Measurements from ENCODE around the gene LPP.

LPP gene

GRCh38 chr3:188170461-188171459, 16.8 kb downstream of the LPP start:
- H3K4me3 ChIP-seq (replicated peaks; ENCODE audit: low read depth, low read length), result no peak overlapping the region
- no peak for DNase-seq (ENCODE audit: extremely low read depth, low read depth)
- TF ChIP-seq, protein P1, sequence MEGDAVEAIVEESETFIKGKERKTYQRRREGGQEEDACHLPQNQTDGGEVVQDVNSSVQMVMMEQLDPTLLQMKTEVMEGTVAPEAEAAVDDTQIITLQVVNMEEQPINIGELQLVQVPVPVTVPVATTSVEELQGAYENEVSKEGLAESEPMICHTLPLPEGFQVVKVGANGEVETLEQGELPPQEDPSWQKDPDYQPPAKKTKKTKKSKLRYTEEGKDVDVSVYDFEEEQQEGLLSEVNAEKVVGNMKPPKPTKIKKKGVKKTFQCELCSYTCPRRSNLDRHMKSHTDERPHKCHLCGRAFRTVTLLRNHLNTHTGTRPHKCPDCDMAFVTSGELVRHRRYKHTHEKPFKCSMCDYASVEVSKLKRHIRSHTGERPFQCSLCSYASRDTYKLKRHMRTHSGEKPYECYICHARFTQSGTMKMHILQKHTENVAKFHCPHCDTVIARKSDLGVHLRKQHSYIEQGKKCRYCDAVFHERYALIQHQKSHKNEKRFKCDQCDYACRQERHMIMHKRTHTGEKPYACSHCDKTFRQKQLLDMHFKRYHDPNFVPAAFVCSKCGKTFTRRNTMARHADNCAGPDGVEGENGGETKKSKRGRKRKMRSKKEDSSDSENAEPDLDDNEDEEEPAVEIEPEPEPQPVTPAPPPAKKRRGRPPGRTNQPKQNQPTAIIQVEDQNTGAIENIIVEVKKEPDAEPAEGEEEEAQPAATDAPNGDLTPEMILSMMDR (IDR thresholded peaks at IDR 0.05; ENCODE audit: low read depth, low read length, missing control alignments), result no peak

DNA sequence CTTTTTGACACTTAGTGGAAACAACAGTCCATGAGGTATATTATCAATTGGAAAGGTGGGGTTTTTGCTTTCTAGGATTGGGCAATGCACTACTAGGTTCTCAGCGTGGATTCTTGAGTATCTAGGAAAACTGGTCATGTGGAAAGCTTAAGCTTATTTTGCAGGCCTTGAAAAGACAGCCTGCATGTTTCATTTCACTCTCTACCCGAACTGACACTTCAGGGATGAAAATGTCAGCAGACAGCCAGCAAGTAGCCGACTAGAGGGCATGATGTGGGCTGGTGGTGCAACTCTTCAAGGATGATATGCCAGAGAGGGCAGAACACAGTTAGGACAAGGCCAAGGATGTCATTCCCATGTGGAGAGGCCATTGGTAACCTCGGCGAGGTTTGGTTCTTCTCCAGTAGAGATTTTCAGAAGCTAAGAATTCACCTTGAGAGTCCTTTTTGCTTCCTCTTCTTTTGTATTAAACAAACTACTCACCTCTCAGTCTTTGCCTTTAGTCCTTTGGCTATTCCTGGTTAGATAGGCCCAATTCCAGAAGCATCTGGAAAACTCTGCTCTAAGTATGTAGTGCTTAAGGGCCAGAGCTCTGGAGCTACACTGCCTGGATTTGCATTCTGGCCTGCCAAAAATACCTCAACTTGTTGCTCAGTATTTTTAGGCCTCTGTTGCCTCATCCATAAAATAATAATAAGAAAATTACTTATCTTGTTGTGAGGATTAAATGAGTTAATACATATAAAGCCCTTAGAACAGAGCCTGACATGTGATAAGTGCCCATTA, 17.9 kb downstream of the LPP start:
- no peak overlapping the region for H3K4me3 ChIP-seq (replicated peaks; ENCODE audit: low read depth, low read length)
- DNase-seq (ENCODE audit: extremely low read depth, low read depth), result no peak
- TF ChIP-seq, protein P1 (IDR thresholded peaks at IDR 0.05; ENCODE audit: low read depth, low read length, missing control alignments), result no peak

- no peak for DNase-seq (ENCODE audit: extremely low read depth, low read depth)
- TF ChIP-seq, protein P1 (IDR thresholded peaks at IDR 0.05; ENCODE audit: low read depth, low read length, missing control alignments), result no peak
- H3K4me3 ChIP-seq (replicated peaks; ENCODE audit: low read depth, low read length), result no peak overlapping the region
These were observed 20.5 kb downstream of the LPP start for GRCh38 chr3:188174317-188175044.

- H3K4me3 ChIP-seq (replicated peaks; ENCODE audit: low read depth, low read length), result no peak overlapping the region
- TF ChIP-seq, protein P1 (IDR thresholded peaks at IDR 0.05; ENCODE audit: low read depth, low read length, missing control alignments), result no peak
- no peak for DNase-seq (ENCODE audit: extremely low read depth, low read depth)
These were observed 22.5 kb downstream of the LPP start for GRCh38 chr3:188176476-188176875.

GRCh38 chr3:188176884-188177283, 22.9 kb downstream of the LPP start:
- no peak for DNase-seq (ENCODE audit: extremely low read depth, low read depth)
- no peak overlapping the region for H3K4me3 ChIP-seq (replicated peaks; ENCODE audit: low read depth, low read length)
- TF ChIP-seq, protein P1 (IDR thresholded peaks at IDR 0.05; ENCODE audit: low read depth, low read length, missing control alignments), result no peak

DNA sequence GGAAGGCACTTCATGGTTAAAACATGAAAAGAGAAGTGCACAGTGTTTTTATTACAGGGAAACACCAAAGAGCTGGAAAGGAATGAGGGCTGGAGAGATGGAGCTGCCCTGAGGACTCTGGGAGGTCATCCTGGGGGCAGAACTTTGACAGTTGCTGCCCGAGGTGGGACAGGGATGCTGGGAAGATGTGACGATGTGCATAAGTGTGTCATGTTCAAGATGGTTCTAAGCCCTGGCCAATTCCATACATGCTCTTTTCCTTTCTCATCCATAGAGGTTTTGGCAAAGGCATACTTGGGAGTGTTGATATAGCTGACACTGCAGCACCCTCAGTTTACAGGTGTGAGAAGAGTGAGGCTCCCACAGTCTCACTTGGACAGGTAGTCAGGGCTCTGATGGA, 23.8 kb downstream of the LPP start:
- no peak overlapping the region for H3K4me3 ChIP-seq (replicated peaks; ENCODE audit: low read depth, low read length)
- no peak for DNase-seq (ENCODE audit: extremely low read depth, low read depth)
- TF ChIP-seq, protein P1 (IDR thresholded peaks at IDR 0.05; ENCODE audit: low read depth, low read length, missing control alignments), result no peak
